Fibroblast of skin of right quadriceps (primary cell): ENCODE data around the gene CFAP65.

ENCODE experiments used
- DNase-seq: peaks from one replicate; pipeline ENCODE4 v3.0.0-alpha.2; 2013

Gene CFAP65, protein sequence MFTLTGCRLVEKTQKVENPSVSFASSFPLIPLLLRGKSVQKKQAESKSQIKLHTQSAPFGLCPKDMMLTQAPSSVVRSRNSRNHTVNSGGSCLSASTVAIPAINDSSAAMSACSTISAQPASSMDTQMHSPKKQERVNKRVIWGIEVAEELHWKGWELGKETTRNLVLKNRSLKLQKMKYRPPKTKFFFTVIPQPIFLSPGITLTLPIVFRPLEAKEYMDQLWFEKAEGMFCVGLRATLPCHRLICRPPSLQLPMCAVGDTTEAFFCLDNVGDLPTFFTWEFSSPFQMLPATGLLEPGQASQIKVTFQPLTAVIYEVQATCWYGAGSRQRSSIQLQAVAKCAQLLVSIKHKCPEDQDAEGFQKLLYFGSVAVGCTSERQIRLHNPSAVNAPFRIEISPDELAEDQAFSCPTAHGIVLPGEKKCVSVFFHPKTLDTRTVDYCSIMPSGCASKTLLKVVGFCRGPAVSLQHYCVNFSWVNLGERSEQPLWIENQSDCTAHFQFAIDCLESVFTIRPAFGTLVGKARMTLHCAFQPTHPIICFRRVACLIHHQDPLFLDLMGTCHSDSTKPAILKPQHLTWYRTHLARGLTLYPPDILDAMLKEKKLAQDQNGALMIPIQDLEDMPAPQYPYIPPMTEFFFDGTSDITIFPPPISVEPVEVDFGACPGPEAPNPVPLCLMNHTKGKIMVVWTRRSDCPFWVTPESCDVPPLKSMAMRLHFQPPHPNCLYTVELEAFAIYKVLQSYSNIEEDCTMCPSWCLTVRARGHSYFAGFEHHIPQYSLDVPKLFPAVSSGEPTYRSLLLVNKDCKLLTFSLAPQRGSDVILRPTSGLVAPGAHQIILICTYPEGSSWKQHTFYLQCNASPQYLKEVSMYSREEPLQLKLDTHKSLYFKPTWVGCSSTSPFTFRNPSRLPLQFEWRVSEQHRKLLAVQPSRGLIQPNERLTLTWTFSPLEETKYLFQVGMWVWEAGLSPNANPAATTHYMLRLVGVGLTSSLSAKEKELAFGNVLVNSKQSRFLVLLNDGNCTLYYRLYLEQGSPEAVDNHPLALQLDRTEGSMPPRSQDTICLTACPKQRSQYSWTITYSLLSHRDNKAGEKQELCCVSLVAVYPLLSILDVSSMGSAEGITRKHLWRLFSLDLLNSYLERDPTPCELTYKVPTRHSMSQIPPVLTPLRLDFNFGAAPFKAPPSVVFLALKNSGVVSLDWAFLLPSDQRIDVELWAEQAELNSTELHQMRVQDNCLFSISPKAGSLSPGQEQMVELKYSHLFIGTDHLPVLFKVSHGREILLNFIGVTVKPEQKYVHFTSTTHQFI (N-terminal part only)

DNA sequence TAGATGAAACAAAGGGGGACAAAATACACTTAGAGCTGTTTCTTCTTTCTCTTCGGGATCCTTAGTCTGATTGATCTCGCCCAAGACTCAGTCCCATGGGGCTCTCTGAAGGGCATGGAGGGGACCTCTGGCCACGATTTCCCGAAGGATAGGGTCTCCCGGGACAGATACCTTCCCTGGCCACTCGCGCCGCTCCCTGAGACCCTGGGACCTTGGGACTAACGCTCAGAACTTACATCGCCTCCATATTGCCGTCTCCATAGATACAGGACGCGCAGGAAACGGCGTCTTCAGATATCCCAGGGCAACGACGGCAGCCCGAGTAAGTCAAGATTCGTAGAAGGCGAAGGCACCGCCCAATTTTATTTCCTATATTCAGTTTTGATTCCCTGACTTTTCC lies at the start of gene CFAP65:
TSS of gene CFAP65 (minus strand) at position 265 of the 400 bp plus-strand sequence. CDS start 2,468 bp downstream, outside the sequence.
- peak; percentile 49 for DNase-seq

DNA sequence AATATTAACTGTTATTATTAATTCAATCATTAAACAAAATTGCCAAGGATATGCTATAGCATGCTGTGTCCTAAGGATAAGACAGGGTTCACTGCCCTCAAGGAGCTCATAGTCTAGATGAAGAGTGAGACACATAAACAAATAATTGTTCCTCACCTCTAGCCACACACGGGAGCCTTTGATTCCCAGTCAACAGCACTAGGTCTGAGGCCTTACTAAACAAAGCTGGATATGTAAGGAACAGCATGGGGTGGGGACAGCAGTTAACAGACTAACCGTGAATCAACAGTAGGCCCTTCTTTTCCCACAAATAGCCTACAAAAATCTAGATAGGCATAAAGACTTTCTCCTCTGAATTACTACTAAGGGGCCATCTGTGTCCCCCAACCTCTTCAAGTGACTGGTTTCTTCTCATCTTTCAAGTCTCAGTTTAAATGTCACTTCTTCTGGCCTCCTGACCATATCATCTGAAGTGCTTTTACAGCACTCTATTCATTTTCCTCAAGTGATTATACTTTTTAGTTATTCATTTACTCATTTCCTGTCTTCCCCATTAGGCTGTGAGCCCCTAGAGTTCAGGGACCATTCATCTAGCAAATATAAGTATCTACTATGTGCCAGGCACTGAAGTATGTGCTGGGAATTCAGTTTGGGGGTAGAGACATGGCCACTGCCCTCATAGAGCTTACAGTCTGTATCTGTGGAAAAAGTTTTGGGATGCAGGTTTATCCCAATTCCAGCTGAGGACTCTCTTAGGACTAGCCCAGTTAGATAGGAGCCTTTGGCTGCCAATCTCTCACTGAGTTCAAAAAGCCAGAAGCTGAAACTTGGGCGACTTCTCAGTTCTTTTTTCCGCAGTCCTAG lies 49.4 kb upstream of the CFAP65 start:
- DNase-seq, result no peak

DNA sequence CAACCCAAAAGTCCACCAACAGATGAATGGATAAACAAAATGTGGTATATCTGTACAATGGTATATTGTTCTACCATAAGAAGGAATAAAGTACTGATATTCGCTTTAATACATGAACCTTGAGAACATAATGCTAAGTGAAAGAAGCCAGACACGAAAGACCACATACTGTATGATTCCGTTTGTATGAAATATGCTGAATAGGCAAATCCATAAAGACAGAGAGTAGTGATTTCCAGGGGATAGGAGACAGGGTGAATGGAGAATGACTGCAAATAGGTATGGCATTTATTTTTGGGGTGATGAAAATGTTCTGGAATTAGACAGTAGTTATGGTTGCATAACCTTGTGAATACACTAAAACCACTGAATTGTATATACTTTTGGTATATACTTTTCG lies 48.0 kb upstream of the CFAP65 start:
- DNase-seq, result no peak

DNA sequence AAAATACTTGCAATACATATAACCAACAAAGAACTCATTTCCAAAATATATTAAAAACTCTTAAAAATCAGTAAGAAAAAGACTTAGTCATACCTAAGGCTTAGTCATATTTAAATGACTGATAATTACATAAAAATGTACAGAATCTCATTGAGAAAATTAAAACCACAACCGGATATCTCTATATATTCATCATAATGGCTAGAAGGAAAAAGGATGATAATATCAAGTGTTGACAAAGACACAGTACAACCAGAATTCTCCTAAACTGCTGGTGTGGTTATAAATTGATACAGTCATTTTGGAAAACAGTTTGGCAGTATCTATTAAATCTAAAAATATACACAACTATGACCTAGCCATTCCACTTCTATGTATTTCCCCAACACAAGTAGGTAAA lies 46.5 kb upstream of the CFAP65 start:
- peak; percentile 5 for DNase-seq

- no peak for DNase-seq
Measured at GRCh38 chr2:219087361-219087760, 46.0 kb upstream of the CFAP65 start.

DNA sequence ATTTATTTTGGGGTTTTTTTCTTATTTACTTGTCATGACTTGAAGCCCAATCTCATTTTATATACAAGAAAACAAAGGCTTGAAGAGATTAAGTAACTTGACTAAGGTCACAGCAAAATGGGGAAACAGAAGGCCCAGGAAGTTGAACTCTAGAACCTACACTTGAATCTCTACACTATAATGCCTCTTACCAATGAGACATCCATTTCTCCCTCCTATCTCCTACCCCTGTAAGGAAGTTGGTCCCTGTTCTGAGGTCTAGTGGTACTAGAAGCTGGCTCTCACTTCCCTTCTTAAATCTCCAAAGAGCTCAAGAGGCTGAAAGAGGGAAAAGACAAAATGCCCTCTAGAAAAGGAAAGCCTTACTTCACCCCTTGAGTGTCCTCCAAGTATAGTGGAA lies 44.9 kb upstream of the CFAP65 start:
- DNase-seq, result no peak

- no peak for DNase-seq
Measured at GRCh38 chr2:219084791-219085190, 43.5 kb upstream of the CFAP65 start.

DNA sequence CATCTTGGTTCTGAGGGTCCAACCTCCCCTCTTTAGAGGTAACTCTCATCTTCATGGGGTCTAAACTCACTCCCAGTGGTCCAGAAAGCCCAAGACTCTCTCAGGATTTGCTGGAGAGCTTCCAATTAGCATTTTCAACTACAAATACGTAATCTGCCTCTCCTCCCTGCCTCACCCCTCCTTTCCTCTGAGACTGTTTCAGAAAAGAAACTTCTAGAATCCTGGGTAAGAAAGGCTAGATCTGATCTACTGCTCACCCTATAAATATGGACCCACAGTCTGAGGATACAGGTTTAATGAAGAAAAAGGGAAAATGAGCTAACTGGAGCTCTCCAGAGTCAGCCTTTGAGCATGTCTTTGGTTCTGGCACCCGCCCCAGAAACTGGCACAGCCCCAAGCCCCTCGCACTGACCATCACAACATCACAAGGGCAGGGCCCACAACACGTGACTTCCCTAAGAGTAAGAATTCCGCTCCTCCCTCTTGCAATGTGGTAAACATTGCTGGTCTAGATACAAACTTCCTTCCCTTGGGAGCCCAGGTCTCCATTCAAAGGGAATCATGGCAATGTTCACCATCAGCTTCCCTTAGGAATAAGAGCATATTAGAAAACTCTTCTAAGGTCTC lies 41.1 kb upstream of the CFAP65 start:
- no peak for DNase-seq

- no peak for DNase-seq
Measured at GRCh38 chr2:219081701-219082331, 40.5 kb upstream of the CFAP65 start.

- no peak for DNase-seq
Measured at GRCh38 chr2:219081096-219081495, 39.8 kb upstream of the CFAP65 start.

DNA sequence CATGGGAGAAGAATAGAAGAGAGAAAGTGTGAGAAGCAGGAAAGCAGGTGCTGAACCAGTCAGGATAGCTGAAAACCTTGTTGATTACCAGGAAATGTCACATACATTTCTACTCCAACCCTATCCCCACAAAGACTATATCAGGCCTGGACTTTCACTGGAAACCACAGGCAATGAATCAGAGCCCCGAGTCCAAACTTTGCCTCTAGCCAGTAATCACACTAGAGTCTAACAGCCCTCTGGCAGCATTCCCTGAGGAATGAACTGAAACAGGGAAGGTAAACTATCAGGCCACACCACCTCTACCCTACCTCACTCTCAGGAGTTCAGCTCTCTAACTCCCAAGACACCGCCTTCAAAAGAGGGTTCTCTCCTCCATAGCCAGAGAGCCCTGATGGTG lies 38.1 kb upstream of the CFAP65 start:
- peak; percentile 11 for DNase-seq

- no peak for DNase-seq
Measured at GRCh38 chr2:219078951-219079350, 37.6 kb upstream of the CFAP65 start.

DNA sequence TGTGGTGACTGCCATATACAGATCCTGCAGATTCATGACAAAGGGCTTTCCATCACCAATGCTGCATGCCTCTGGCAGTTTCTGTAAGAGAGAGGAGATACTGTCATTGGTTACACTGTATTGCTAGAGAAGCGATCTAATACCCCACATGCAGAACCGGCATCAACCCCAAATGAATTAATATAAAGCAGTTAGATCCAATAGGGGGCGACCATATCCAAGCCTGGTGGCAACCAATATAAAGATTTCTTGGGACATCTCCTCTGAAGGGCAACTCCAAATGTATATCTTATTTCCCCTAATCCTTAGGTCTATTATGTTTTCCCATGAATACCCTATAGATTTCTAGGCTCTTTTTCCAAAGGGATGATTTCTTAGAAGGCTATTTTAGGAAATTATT lies 36.8 kb upstream of the CFAP65 start:
- no peak for DNase-seq

DNA sequence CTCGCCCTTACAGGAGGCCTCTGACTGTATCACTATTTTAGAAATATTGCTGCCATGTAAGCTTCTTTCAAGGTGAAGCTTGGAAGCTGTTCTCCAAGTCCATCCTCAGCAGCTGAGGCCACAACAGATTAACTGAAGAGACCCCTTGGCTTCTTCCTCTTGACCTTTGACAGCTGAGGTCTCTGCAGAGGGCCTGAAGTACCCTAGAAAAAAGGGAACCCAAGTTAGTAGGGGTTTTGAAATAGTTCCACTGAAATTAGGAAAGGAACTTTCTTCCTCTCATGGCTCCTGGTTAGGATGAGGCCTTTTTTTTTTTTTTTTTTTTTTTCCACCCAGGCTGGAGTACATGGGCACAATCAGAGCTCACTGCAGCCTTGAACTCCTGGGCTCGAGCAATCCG lies 34.9 kb upstream of the CFAP65 start:
- DNase-seq, result no peak

DNA sequence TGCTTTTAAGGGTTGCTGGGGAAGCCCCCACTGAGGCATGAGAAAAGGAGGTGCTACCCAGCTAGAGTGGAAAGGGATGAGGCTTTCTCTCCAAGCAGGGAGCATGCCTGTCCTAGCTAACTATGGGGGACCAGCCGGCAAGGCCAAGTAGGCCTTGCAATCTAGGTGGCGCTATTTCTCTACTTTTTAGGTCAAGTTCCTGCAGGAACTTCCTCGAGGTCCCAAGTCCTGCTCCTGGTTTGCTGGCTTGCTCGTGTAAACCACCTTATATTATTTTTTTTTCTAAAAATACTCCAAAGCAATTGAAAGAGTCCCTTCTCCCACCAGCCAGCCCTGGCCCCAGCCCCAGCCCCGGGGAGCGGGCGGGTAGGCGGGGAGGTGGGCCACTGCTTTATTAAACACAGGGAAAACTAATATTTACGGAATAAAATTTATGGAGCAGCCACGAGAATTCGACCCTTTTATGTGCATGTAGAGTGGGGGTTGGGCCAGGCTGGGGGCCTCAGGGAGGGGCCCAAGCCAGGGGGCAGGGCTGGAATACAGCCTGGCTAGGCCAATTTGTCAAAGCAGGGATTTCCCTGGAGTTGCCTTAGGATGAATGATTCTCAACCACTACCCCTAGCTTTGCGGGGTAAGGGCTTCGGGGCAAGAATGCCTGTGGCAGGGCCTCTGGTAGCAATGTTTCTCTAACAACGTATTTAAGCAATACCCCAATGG lies 32.3 kb upstream of the CFAP65 start:
- DNase-seq, result peak; percentile 40

DNA sequence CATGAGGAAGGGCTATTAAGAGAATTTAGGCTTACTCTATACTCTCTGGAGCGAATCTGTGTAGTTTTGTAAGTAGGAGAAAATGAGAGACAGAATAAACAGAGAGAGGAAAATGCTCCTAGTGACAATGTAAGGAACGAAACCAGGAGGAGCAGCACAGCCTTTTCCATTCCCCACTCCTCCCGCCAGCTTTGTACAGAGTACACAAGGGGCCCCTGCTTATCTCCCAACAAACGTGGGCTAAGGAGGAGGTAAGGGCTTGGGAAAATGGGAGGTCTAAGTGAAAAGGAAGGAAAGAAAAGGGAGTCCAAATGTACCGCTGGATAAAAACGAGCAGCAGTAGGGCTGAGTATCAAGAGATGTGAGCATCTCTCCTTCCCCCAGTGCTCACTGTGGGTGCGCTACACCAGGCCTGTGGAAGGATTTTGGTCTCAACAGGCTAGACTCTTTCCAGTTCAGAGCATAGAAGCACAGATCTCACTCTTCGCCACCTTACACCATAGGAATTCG lies 31.5 kb upstream of the CFAP65 start:
- no peak for DNase-seq

DNA sequence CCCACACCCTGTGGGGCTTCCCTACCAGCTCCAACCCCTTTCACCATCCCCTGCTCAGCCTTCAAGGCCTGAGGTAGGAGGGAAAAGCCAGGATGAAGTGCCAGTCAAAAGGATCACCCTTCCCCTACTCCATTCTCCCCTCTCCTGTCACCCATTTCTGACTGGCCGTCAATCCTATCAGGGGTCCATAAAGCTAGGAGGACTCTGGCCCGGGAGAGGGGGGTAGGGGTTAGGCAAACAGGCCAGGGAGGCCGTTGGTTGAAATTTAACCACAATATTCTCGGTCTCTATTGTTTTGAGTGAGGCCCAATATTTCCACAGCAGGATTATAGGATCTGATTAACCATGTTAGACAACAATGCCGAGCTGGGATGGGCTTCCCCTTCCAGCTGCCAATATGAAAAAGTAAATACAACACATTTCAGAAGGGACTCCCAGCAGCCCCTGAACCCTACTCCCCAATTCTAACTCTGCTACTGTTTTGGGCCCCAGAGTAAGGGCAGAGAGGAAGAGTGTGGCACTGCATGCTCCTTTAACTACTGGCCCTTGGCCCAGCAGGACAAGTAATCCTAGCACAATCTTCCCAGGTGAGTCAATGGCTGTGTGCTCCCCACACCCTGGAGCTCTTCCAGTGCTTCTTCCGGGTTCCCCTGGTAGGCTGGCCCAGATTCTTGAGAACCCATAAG lies 30.0 kb upstream of the CFAP65 start:
- DNase-seq, result no peak

GRCh38 chr2:219065484-219065883 lies 24.2 kb upstream of the CFAP65 start:
- no peak for DNase-seq

DNA sequence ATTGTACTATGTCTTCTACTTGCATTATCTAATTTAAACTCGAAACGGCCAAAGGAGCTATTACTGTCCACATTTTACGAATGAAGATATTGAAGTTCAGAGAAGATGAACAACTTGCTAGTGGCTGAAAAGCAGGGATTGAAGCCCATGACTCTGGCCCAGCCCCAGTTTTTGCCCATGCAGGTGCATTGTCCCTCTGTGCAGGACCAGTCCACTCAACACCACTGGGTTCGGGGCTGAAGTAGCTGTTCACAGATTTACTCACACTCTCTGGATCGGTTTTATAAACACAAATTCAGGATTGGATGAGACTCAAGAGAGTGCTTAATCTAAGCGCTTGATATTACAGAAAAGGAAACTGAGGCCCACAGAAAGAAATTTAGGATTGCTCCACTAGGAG lies 20.8 kb upstream of the CFAP65 start:
- DNase-seq, result no peak
